Uterus (tissue), 4 donors: ENCODE measurements around the gene MAPT. TPM values are rescaled to one million over a fixed set of nuclear protein-coding genes. Genes with fewer than 3 reads are reported as not detected.

Source experiments
- DNase-seq, 2 donors: peaks; one replicate each; pipeline ENCODE4 v3.0.0-alpha.2; 2019 to 2020
- H3K27ac ChIP-seq, 2 donors: fragments of 200-600 bp; sonication (generic); 1 replicate in 1 of 2; 2 replicates in 1 of 2; pipeline ENCODE4 v1.5.1; 2016 to 2018
- H3K27me3 ChIP-seq, 2 donors: fragments of 200-600 bp; sonication (generic); one replicate each; pipeline ENCODE4 v1.5.1; 2018 to 2019; ENCODE audit warnings: control low read depth in 1 of 2
- H3K36me3 ChIP-seq, 2 donors: fragments of 200-600 bp; sonication (generic); one replicate each; pipeline ENCODE4 v1.5.1; 2019; ENCODE audit warnings: control low read depth in 1 of 2
- H3K4me1 ChIP-seq, 2 donors: fragments of 200-600 bp; sonication (generic); one replicate each; pipeline ENCODE4 v1.5.1; 2018 to 2019; ENCODE audit warnings: control low read depth in 1 of 2
- H3K4me3 ChIP-seq, 2 donors: fragments of 200-600 bp; sonication (generic); 1 replicate in 1 of 2; 2 replicates in 1 of 2; pipeline ENCODE4 v1.5.1; 2018 to 2019; ENCODE audit warnings: mild to moderate bottlenecking in 1 of 2
- H3K9me3 ChIP-seq, 2 donors: fragments of 200-600 bp; sonication (generic); one replicate each; pipeline ENCODE4 v1.5.1; 2019; ENCODE audit warnings: control low read depth in 1 of 2
- POLR2A ChIP-seq, 2 donors: fragments of 450-650 bp; IDR thresholded peaks; one replicate each; pipeline ENCODE4 v1.6.1; 2016; ENCODE audit warnings: antibody characterized with exemption in 2 of 2, mild to moderate bottlenecking in 1 of 2, moderate library complexity in 1 of 2
- intact Hi-C: fragments of 100-400 bp; cut with DNase I; formaldehyde crosslinking; loops from one replicate; pipeline ENCODE4 v1.15.1; 2023; ENCODE audit warnings: low total_unique reads
- small RNA-seq: library from RNA; depleted of rRNA; stranded (forward); fragments of <200 nt; gene quantifications from one replicate; pipeline ENCODE3, GENCODE V24; 2016
- total RNA-seq, 4 donors: library from RNA; depleted of rRNA in 3 of 4; stranded (reverse); fragments of >200 nt in 3 of 4; gene quantifications; one replicate each; pipeline versions ENCODE4 v1.1.0 to v1.2.4, GENCODE V29; 2014 to 2023
- TF ChIP-seq, protein P1 (sequence below), 4 experiments: fragments of 200-600 bp in 2 of 4; fragments of 450-650 bp in 2 of 4; sonication (generic) in 2 of 4; IDR thresholded peaks; one replicate each; pipeline ENCODE4 v1.5.1; 2016 to 2019; ENCODE audit warnings: antibody characterized with exemption in 4 of 4, mild to moderate bottlenecking in 2 of 4, moderate library complexity in 1 of 4
- donor health status: DM: yes; HTN: yes; CAD: no.

Gene MAPT
- total RNA-seq, 4 donors from 2014 or later = 0.26 to 4.1 (median 1.5) TPM; not detected in 1

DNA sequence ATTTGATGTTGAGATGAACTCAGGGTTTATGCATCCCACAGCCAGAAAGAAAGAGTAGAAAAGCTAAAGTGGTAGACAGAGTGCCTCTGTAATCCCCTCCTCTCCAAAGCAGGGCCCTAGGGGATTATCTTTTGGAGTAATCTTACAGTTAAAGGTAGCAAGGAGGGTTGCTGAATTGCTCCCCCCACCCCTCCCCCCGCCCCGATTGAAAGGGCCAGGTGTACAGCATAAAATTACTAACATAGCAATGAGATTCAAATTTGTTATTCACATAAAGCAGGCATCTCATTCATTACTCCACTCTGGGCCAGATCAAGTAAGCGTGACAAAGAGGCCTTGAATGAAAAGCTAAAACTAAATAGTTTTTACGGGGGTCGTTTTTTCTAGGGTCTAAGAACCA lies 177.4 kb downstream of the MAPT start:
- Histone ChIP-seq H3K4me3 (no peak overlapping the region), H3K9me3 (no peaks in the 10 kb centered on the region), H3K4me1 (no peaks in the 10 kb centered on the region), H3K36me3 (no peaks in the 10 kb centered on the region), H3K27ac (no peak overlapping the region), H3K27me3 (no peaks in the 10 kb centered on the region)
- no peak for DNase-seq
- intact Hi-C loops = no loop called here
- TF ChIP-seq, protein P1, sequence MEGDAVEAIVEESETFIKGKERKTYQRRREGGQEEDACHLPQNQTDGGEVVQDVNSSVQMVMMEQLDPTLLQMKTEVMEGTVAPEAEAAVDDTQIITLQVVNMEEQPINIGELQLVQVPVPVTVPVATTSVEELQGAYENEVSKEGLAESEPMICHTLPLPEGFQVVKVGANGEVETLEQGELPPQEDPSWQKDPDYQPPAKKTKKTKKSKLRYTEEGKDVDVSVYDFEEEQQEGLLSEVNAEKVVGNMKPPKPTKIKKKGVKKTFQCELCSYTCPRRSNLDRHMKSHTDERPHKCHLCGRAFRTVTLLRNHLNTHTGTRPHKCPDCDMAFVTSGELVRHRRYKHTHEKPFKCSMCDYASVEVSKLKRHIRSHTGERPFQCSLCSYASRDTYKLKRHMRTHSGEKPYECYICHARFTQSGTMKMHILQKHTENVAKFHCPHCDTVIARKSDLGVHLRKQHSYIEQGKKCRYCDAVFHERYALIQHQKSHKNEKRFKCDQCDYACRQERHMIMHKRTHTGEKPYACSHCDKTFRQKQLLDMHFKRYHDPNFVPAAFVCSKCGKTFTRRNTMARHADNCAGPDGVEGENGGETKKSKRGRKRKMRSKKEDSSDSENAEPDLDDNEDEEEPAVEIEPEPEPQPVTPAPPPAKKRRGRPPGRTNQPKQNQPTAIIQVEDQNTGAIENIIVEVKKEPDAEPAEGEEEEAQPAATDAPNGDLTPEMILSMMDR (IDR thresholded peaks at IDR 0.05) = no peak
- TF ChIP-seq POLR2A (IDR thresholded peaks at IDR 0.05) = no peak

DNA sequence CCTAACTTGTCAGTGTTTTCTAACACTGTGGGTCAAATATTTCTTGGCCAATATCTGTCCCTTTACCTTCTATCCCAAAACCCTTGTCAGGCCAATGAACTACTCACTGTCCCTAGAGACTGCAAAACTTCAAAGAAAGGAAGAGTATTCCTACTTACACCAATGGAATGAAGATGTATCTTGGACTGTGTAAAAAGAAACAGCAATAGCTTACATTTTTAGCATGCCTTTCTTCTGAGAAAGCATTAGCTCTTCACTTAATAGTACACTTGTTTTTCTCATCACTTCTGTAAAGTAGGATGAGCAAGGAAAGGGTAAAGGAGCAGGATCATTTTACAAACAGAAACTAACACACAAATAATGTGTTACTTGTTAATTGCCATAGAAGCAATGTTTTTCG lies 178.6 kb downstream of the MAPT start:
- Histone ChIP-seq H3K36me3 (no peaks in the 10 kb centered on the region), H3K27ac (no peak overlapping the region), H3K4me1 (no peaks in the 10 kb centered on the region), H3K4me3 (no peak overlapping the region), H3K9me3 (no peaks in the 10 kb centered on the region), H3K27me3 (no peaks in the 10 kb centered on the region)
- TF ChIP-seq, protein P1 (IDR thresholded peaks at IDR 0.05) = no peak
- TF ChIP-seq POLR2A (IDR thresholded peaks at IDR 0.05) = no peak
- no peak for DNase-seq
- intact Hi-C loops = no loop called here

DNA sequence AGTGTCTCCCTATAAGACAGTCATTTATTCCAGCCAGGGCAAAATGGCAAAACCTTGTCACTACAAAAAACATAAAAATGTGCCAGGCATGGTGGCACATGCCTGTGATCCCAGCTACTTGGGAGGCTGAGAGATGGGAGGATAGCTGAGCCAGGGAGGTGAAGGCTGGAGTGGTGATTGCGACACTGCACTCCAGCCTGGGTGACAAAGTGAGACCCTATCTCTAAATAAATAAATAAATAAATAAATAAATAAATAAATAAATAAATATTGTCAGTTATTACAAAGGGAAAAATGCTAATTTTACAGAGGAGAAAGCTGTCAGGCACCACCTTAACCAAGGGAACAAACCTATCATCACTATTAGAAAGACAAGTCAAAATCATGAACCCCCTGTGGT lies 180.2 kb downstream of the MAPT start:
- TF ChIP-seq, protein P1 (IDR thresholded peaks at IDR 0.05) = no peak
- no peak for TF ChIP-seq POLR2A (IDR thresholded peaks at IDR 0.05)
- no peak overlapping the region for H3K4me3 ChIP-seq
- no peaks in the 10 kb centered on the region for H3K36me3 ChIP-seq
- no peaks in the 10 kb centered on the region for H3K27me3 ChIP-seq
- H3K4me1 ChIP-seq = no peaks in the 10 kb centered on the region
- intact Hi-C loops = no loop called here
- no peak overlapping the region for H3K27ac ChIP-seq
- DNase-seq = no peak
- no peaks in the 10 kb centered on the region for H3K9me3 ChIP-seq

Small RNA genes lying within 50 kb of the gene (small RNA-seq; reads per million reads assigned to genes)
- gene RF00017 = not detected

Other genes starting within 250 kb of the MAPT start
- gene CRHR1, start 110.2 kb upstream of the MAPT start, total RNA-seq = 10 to 100 TPM in 2 of 4 donors, 1 to 10 TPM in 2; 1.5 to 24.7 (median 7.4) TPM
- not detected for gene SPPL2C, start 49.7 kb upstream of the MAPT start, total RNA-seq
- gene STH, start 104.7 kb downstream of the MAPT start, total RNA-seq = not detected